Measurements from ENCODE around the gene CARD16. TPM values are rescaled to one million over a fixed set of nuclear protein-coding genes. Genes with fewer than 3 reads are reported as not detected.
"Not testable (repeated sequence)": the region's sequence is repeated elsewhere in the genome, so short reads cannot be mapped to it uniquely, and the experiment has no call there.

The CARD16 gene
- total RNA-seq (16.2 TPM), polyA plus RNA-seq (ENCODE audit: insufficient read depth, low read depth, low replicate concordance) (24.4 TPM)
- long read RNA-seq, donor 1, result 0 reads
- long read RNA-seq, donor 2, partial matches to known transcripts, result 0 of 1 reads
- long read RNA-seq, donor 2, other reads (novel, unspliced or antisense), result 0 of 1 reads
- long read RNA-seq, donor 3, partial matches to known transcripts, result 0 of 1 reads
- long read RNA-seq, donor 3, other reads (novel, unspliced or antisense), result 0 of 1 reads
- long read RNA-seq, donor 4, result 0 reads
- long read RNA-seq, donor 5, result 0 reads
- long read RNA-seq, donor 6, partial matches to known transcripts, result 0 of 4 reads
- long read RNA-seq, donor 6, other reads (novel, unspliced or antisense), result 0 of 4 reads
- long read RNA-seq, donor 7, partial matches to known transcripts, result 1 of 4 reads
- long read RNA-seq, donor 7, other reads (novel, unspliced or antisense), result 1 of 4 reads
- long read RNA-seq, donor 8, result 0 reads
- long read RNA-seq, donor 9, partial matches to known transcripts, result 0 of 1 reads
- long read RNA-seq, donor 9, other reads (novel, unspliced or antisense), result 0 of 1 reads
- long read RNA-seq, donor 10, partial matches to known transcripts, result 0 of 2 reads
- long read RNA-seq, donor 10, other reads (novel, unspliced or antisense), result 0 of 2 reads

DNA sequence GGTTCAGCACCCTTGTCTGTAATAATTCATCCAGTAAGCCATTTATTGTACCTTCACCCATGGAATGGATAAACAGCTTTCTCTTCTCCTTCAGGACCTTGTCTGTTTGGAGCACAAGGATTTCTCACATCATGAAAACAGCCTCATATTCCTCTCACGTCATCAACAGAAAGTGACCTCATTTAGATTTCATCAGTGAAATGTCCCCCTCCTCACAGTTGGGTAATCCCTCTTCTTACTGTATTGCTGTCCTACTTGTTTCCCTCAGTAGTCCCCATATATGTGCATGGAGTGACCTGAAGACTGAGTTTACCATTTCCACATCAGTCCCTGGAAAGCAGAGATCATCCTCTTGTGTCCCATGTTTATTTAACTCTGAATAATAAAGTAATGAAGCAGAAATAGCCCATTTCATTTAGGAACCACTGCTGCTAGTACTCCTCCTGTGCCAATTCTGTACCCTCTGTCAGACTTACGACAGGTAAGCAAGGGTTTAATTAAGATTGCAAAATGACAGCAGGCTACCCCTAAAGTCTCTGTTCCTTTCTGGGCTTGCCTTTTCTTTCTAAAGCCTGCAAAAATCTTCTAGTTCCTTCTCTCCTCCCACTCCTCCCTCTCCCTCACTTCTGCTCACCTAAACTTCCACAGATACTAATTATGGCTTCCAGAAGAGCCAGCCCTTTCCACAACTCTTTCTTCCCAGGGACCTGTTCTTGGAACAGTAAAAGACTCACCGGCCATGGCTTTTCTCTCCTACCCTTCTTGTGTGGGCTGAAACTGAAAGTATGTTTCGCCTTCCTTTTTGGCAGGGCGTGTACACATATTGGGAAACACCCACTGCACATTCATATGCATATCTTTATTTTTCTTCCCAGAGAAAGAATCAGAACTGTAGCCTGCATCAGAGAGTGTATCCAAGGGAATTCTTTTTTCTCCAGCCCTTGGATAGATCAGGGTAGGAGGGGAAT lies at the start of gene CARD16:
Gene CARD16 (minus strand): TSS at position 779 of the 968 bp plus-strand sequence. CDS start 38 bp downstream, at position 741.
- Histone ChIP-seq H3K4me3 (ENCODE audit: low read length in 3 of 3) (peak within 1 kb of the TSS in 2 of 3 donors; percentile 58 to 67), H3K9ac (ENCODE audit: low read length in 3 of 3) (peak within 1 kb of the TSS in 2 of 3 donors; percentile 24 to 29), H3K27ac (ENCODE audit: low read depth in 2 of 2, low read length in 2 of 2) (peak within 1 kb of the TSS in 1 of 2 donors; percentile 60)
- H3K4me1 ChIP-seq (ENCODE audit: control insufficient read depth in 2 of 3, insufficient read depth in 2 of 3, low read depth in 1 of 3, low read length in 3 of 3); H3K9me3 ChIP-seq (ENCODE audit: control insufficient read depth in 2 of 3, insufficient read depth in 1 of 3, low read length in 3 of 3); DNase-seq; H3K36me3 ChIP-seq (ENCODE audit: control insufficient read depth in 2 of 3, insufficient read depth in 3 of 3, low read length in 3 of 3); FAIRE-seq; H3K27me3 ChIP-seq (ENCODE audit: control insufficient read depth, insufficient read depth, low read length); intact Hi-C loops (cut with DNase I): not testable (repeated sequence)

- DNase-seq (no peak), FAIRE-seq (no peak)
- Histone ChIP-seq H3K27ac (ENCODE audit: low read depth in 2 of 2, low read length in 2 of 2) (no peak overlapping the region), H3K9me3 (ENCODE audit: control insufficient read depth in 2 of 3, insufficient read depth in 1 of 3, low read length in 3 of 3) (no peaks in the 10 kb centered on the region), H3K4me3 (ENCODE audit: low read length in 3 of 3) (no peak overlapping the region), H3K9ac (ENCODE audit: low read length in 3 of 3) (no peak overlapping the region), H3K36me3 (ENCODE audit: control insufficient read depth in 2 of 3, insufficient read depth in 3 of 3, low read length in 3 of 3) (no peaks in the 10 kb centered on the region), H3K27me3 (ENCODE audit: control insufficient read depth, insufficient read depth, low read length) (no peaks in the 10 kb centered on the region), H3K4me1 (ENCODE audit: control insufficient read depth in 2 of 3, insufficient read depth in 2 of 3, low read depth in 1 of 3, low read length in 3 of 3) (no peaks in the 10 kb centered on the region)
- intact Hi-C loops (cut with DNase I), result no loop called here
- TF ChIP-seq, protein P1, sequence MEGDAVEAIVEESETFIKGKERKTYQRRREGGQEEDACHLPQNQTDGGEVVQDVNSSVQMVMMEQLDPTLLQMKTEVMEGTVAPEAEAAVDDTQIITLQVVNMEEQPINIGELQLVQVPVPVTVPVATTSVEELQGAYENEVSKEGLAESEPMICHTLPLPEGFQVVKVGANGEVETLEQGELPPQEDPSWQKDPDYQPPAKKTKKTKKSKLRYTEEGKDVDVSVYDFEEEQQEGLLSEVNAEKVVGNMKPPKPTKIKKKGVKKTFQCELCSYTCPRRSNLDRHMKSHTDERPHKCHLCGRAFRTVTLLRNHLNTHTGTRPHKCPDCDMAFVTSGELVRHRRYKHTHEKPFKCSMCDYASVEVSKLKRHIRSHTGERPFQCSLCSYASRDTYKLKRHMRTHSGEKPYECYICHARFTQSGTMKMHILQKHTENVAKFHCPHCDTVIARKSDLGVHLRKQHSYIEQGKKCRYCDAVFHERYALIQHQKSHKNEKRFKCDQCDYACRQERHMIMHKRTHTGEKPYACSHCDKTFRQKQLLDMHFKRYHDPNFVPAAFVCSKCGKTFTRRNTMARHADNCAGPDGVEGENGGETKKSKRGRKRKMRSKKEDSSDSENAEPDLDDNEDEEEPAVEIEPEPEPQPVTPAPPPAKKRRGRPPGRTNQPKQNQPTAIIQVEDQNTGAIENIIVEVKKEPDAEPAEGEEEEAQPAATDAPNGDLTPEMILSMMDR (IDR thresholded peaks at IDR 0.05; ENCODE audit: borderline replicate concordance, extremely low read depth, insufficient read depth), result no peak
These were observed 47.4 kb upstream of the CARD16 start for GRCh38 chr11:105092256-105093239.

DNA sequence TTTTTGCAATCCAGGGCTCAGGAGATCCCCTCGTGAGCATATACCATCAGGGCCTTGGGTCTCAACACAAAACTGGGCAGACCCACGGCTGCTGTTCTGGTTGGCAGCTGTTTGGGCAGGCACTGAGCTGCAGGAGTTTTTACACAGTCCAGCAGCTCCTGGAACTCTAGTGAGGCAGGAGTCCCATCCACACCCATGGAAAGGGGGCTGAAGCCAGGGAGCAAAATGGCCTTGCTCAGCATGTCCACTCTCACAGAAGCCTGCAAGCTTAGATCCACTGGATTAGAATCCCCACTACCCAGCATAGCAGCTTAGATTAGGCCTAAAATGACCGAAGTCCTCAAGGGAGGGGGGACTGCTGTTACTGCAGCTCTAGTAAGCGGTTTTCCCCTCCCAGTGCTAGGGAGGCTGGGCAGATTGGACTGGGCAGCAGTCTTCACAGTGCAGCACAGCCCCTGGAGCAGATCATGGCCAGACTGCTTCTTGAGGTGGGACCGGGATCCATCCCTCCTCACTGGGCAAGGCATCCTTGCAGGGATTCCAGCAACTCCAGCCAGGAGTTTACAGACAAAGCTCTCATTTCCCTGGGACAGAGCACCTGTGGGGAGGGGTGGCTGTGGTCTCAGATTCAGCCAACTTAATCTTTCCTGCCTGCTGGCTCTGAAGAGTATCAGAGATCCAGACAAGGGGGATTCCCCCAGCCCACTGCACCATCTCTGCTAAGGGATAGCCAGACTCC lies 36.4 kb upstream of the CARD16 start:
- Histone ChIP-seq H3K9ac (ENCODE audit: low read length in 3 of 3) (no peak overlapping the region), H3K9me3 (ENCODE audit: control insufficient read depth in 2 of 3, insufficient read depth in 1 of 3, low read length in 3 of 3) (no peaks in the 10 kb centered on the region), H3K36me3 (ENCODE audit: control insufficient read depth in 2 of 3, insufficient read depth in 3 of 3, low read length in 3 of 3) (no peaks in the 10 kb centered on the region), H3K4me3 (ENCODE audit: low read length in 3 of 3) (no peak overlapping the region), H3K27ac (ENCODE audit: low read depth in 2 of 2, low read length in 2 of 2) (no peak overlapping the region), H3K27me3 (ENCODE audit: control insufficient read depth, insufficient read depth, low read length) (no peaks in the 10 kb centered on the region), H3K4me1 (ENCODE audit: control insufficient read depth in 2 of 3, insufficient read depth in 2 of 3, low read depth in 1 of 3, low read length in 3 of 3) (peaks cover 0 to 3% (median 0%) of the 10 kb centered on the region in 3 donors)
- TF ChIP-seq, protein P1 (IDR thresholded peaks at IDR 0.05; ENCODE audit: borderline replicate concordance, extremely low read depth, insufficient read depth), result no peak
- FAIRE-seq (no peak), DNase-seq (no peak)
- intact Hi-C loops (cut with DNase I), result no loop called here

GRCh38 chr11:105080171-105080906 lies 35.2 kb upstream of the CARD16 start:
- peak overlapping the region in 1 of 2 donors; percentile 0 for H3K27ac ChIP-seq (ENCODE audit: low read depth in 2 of 2, low read length in 2 of 2)
- H3K27me3 ChIP-seq (ENCODE audit: control insufficient read depth, insufficient read depth, low read length), result not testable (repeated sequence)

More at GRCh38 chr11:105080171-105080906, 35.2 kb upstream of the CARD16 start:
- H3K9ac ChIP-seq (ENCODE audit: low read length in 3 of 3); H3K4me1 ChIP-seq (ENCODE audit: control insufficient read depth in 2 of 3, insufficient read depth in 2 of 3, low read depth in 1 of 3, low read length in 3 of 3); H3K4me3 ChIP-seq (ENCODE audit: low read length in 3 of 3); H3K36me3 ChIP-seq (ENCODE audit: control insufficient read depth in 2 of 3, insufficient read depth in 3 of 3, low read length in 3 of 3); intact Hi-C loops (cut with DNase I); H3K9me3 ChIP-seq (ENCODE audit: control insufficient read depth in 2 of 3, insufficient read depth in 1 of 3, low read length in 3 of 3); DNase-seq: not testable (repeated sequence)
- FAIRE-seq, result peak; percentile 15

Measured in kidney (tissue), 22 donors.